ENCODE results near the gene TIGD1.

- TF ChIP-seq CTCF (IDR thresholded peaks at IDR 0.05) (no peak), POLR2A (IDR thresholded peaks at IDR 0.05) (no peak)
Observed at GRCh38 chr2:232569541-232569940, 19.2 kb upstream of the TIGD1 start.
